Activated T-helper 9 cell treated with anti-CD3 and anti-CD28 coated beads, Interleukin-2, amount 50 U/mL, for 16 hours (primary cell): ENCODE data around the gene CTSE.
"Not testable (repeated sequence)": the region's sequence is repeated elsewhere in the genome, so short reads cannot be mapped to it uniquely, and the experiment has no call there.

Experiments used
- DNase-seq: peaks from one replicate; pipeline ENCODE4 v3.0.0-alpha.2; 2020; ENCODE audit warnings: low read depth

Gene CTSE

DNA sequence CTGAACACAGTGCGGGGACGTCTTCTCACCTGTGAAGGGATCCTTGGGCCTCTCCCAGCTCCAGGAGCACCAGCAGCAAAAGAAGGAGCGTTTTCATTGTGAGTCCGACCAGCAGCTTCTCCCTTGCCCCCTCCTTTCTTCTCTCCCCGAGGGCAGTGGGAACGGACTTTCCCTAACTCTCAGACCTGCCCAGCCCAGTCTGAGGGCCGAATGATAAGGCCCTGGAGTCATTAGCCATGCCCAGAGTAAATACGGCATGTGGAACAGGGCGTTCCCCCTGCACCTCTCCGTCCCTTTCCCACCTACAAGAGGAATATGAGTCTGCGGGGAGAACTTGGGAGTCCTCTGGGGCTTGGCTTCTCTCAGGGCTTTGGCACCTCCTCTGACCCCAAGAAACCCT lies at the start of gene CTSE:
Gene CTSE, minus strand, starts transcription at position 201 of the 400 bp plus-strand sequence. Its CDS starts 104 bp downstream, at position 97.
- DNase-seq, result no peak

DNA sequence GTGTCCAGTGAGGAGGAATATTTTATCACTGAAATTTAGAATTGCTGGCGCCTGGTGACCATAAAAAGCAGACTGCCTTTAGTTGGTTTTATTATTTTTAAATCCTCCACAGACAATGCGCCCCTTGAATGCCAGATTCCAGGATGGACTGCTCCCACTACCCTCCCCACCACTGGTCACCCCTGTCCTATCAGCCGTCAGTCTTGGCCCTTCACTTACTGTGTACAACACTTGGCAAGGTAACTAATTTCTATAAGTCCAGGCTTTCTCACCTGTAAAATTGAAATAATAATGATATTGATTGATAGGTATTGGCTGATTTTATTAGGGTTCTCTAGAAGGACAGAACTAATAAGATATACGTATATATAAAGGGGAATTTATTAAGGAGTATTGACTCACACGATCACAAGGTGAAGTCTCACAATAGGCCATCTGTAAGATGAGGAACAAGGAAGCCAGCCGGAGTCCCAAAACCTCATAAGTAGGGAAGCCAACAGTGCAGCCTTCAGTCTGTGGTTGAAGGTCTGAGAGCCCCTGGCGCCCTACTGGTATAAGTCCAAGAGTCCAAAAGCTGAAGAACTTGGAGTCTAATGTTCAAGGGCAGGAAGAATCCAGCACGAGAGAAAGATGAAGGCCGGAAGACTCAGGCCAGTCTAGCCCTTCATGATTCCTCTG lies 47.1 kb upstream of the CTSE start:
- no peak for DNase-seq

DNA sequence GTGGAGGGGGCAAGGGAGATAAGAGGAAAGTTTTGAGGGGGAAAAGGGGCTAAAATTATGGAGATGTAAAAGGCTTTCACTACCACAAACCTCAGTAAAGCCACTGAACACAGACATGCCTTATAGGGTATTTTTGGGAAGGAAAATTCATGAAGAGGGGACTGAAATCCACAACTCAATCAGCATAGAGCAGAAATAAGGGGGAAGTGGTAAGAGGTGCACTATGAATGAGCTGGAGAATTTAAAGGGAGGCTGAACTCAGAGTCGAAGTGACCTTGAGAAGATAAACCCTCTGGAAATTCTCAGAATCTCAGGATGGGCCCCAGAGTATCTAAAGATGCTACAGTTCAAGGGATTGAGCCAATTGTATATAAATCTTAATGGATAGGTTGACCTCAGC lies 44.6 kb upstream of the CTSE start:
- no peak for DNase-seq

DNA sequence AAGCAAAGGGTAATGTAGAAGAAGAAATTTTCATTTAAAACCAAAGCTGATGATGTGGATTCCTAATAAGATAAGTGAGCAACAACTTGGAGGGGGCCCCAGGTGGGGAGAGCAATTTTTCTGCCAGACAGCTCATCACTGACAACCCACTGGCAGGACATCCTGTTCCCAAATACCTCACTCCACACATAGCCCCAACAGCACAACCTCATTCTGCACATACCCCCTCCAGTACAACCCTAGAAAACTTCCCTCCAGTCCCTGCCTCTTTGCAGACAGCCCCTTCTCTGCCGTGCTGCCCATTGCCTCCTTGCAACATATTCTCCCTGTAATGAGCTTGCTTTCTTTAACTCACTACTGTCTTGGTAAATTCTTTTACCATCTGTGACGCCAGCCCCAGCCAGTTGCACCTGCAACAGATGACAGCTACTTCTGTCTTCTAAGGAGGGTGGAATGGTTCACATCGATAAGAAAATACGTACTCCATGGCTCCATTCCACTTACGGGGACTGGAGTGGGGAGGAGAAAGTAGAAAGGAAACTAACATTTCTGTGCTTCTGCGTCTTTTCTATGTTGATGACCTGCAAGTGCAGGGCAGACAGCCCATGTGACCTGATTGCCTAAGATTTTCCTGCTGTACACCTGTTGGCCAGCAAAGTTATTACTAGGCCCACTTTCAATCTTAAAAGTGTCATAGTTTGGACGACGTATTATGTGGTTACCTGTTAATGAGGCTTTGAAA lies 44.0 kb upstream of the CTSE start:
- no peak for DNase-seq

DNA sequence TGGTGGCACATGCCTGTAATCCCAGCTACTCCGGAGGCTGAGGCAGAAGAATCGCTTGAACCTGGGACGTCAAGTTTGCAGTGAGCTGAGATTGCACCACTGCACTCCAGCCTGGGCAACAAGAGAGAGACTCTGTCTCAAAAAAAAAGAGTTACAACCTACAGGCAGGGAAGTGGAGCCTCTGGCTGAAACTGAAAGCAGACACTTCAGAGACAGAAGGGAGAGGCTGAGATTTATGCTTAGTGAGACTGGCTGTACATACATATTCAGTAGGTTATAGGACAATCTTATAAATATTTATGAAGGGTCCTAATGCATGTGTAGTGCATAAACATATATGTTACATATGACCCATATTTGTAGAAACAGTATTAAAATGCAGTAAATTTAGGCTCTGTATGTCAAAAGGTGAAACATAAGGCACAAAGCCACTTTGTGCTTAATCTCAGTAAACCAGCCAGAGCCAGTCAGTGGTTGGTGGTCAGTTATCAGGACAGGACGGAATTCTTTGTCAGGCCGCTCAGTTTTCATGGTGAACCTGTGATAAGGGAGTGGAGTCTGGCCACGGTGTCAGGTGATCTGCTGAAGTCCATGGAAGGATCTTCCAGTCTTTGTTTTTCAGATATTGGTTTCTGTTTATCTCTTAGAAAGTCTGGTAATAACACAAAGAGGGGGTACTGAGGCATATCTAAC lies 42.9 kb upstream of the CTSE start:
- DNase-seq, result no peak

DNA sequence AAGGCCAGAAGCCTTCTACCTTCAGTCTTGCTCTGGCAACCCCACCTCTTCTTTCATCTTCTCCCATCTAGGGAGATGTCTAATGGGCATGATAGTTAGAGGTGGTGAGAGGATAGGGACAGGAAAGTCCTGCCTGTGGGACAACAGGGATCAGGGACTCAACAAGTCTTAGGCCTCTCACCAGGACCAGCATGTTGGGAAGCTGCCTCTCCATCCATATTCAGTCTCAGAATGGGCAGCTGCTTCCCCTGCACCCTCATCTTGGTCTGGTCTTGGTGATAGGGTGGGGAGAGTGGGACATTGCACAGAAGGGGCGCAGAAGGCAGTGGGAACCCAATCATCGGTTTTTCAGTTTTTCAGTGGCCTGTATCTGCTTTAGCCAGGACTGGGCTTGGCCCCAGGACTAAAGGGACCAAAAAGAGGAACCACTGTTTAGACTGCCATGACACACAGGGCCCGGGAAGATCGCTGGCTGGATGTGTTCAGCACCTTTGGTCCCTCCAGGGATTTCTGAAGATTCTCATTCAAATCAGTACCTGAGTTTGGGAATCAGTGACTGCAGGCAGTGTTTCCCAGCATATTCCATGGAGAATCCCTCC lies 42.0 kb upstream of the CTSE start:
- no peak for DNase-seq

DNA sequence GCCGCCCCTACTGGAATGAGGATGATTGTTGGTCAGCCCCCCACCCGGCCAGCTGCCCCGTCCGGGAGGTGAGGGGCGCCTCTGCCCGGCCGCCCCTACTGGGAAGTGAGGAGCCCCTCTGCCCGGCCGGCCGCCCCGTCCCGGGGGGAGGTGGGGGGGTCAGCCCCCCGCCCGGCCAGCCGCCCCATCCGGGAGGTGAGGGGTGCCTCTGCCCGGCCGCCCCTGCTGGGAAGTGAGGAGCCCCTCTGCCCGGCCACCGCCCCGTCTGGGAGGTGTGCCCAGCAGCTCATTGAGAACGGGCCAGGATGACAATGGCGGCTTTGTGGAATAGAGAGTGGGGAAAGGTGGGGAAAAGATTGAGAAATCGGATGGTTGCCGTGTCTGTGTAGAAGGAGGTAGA lies 40.8 kb upstream of the CTSE start:
- not testable (repeated sequence) for DNase-seq

DNA sequence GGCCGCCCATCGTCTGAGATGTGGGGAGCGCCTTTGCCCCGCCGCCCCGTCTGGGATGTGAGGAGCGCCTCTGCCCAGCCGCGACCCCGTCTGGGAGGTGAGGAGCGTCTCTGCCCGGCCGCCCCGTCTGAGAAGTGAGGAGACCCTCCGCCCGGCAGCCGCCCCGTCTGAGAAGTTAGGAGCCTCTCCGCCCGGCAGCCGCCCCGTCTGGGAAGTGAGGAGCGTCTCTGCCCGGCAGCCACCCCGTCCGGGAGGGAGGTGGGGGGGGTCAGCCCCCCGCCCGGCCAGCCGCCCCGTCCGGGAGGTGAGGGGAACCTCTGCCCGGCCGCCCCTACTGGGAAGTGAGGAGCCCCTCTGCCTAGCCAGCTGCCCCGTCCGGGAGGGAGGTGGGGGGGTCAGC lies 40.3 kb upstream of the CTSE start:
- DNase-seq, result not testable (repeated sequence)

DNA sequence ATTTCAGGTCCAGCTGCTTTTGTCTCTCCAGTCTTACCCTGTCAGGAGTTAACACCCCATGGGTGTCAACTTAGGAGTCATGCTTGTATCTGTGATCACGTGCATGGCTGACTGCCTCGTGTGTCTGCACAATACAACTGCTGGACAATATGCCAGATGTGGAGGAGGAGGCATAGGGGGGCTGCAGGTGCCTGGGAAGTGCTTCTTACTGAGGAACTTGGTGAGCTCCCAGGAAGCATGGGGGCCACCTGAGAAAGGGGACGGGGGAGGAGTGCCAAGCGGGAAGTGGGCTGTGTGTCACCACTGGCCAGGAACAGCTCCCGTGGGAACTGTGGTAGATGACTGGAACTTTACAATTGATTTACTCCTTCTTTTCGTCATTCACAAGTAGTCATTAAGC lies 38.8 kb upstream of the CTSE start:
- DNase-seq, result no peak

DNA sequence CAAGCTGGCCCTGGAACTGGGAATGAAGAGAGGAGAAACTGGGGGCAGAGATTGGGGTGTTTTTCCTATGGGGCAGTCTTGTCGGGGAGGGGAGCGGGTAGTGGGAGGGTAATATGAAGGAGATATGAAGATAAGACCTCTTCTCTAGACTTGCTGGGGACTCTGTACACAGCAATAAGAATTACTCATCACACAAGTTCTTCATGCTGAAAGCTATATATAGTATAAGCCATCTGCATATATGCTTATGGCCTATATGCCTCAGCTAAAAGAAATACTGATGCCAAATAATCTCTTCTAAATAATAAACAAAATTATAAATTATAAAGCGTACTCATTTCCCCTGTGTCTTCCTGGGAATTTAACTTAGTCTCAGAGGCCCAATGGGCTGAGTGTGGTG lies 37.1 kb upstream of the CTSE start:
- DNase-seq, result no peak

DNA sequence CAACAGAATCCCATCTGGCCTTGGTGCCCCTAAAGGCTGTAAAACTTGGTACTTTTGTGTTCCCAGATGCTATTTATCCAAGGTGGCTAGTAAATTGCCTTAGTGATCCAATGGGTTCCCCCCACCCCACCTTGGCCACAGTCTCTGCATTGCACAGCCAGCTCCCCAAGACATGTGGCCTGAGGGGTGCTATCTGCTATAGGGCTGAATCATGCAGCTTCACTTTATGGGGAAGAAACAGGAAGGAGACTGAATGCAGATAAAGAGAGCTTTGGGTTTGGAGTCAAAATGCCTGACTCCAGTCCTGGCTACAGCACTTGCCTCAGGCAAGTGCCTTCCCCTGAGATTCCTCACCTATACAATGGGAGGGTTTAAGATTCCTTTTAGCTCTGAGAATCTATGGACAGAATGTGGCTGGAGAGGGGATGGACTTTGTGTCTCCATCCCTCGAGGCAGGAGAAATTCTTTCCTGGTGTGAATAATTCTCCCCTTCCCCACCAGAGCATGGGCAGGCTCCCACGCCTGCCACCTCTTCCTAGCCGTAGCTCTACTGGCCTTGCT lies 35.7 kb upstream of the CTSE start:
- DNase-seq, result no peak

DNA sequence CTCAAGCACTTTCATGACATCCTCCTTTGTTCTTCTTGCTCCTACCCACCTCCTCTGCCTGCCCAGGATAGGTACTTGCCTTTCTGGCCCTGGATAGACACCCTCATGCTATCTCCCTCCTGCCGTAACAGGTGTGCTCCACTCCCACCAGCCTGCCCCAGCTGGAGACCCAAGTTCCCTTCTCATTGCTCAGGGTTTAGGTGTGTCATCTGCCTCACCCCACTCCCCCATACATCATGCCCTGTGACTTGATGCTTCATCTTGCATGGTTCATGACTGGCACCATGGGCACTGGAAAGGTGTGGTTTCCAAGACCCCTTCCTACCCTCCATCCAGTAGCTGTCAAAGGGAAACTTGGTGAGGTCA lies 35.2 kb upstream of the CTSE start:
- DNase-seq, result no peak

DNA sequence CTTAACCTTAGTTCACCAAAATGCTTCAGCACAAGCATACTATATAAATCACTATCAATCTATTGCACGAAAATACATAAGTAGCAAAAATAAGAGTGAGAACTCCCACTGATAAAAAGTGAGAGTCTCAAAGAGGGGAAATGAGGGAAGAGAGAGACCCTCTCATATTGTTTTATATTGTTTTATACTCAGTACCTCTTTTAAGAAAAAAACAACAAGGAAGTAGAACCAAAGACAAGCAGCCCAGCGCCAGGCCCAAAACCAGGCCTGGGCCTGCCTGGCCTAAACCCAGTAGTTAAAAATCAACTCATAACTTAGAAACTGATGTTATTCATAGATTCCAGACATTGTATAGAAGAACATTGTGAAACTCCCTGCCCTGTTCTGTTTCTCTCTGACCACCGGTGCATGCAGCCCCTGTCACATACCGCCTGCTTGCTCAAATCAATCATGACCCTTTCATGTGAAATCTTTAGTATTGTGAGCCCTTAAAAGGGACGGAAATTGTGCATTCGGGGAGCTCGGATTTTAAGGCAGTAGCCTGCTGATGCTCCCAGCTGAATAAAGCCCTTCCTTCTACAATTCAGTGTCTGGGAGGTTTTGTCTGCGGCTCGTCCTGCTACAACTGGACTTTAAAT lies 34.7 kb upstream of the CTSE start:
- DNase-seq, result not testable (repeated sequence)

DNA sequence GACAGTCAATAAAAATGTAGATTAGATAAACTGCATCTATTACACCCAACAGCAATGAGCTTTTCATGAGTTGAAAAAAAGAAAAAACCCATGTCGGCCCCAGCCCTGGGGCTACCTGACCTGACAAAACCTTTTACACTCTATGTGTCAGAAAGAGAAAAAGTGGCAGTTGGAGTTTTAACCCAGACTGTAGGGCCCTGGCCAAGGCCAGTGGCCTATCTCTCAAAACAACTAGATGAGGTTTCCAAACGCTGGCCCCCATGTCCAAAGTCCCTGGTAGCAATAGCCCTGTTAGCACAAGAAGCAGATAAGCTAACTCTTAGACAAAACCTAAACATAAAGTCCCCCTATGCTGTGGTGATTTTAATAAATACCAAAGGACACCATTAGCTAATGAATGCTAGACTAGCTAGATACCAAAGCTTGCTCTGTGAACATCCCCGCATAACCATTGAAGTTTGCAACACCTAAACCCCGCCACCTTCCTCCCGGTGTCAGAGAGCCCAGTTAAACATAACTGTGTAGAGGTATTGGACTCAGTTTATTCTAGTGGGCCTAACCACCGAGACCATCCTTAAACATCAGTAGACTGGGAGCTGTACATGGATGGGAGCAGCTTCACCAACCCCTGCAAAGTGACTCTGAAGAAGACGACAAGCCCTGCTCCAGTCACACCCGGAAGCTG lies 32.1 kb upstream of the CTSE start:
- not testable (repeated sequence) for DNase-seq

DNA sequence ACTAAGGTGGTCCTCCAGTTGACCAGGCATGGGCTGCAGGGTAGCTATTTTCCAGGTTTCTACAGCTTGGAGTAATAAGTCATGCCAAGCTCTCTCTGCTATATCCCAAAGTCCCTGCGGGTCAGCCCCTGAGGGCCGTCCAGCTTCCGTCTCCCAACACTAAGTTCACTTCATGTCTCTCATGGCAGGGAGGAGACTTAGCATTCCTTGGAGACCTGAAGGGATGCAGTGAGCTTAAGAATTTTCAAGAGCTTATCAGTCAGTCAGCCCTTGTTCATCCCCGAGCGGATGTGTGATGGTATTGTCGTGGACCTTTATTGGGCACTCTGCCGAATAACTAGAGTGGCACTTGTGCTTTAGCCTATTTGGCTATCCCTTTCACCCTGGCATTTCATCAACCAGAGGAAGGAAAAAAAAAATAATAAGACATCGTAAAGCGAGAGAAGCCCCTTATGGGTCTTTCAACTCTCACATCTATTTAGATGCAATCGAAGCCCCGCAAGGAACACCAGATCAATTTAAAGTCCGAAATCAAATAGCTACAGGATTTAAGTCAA lies 31.5 kb upstream of the CTSE start:
- not testable (repeated sequence) for DNase-seq

DNA sequence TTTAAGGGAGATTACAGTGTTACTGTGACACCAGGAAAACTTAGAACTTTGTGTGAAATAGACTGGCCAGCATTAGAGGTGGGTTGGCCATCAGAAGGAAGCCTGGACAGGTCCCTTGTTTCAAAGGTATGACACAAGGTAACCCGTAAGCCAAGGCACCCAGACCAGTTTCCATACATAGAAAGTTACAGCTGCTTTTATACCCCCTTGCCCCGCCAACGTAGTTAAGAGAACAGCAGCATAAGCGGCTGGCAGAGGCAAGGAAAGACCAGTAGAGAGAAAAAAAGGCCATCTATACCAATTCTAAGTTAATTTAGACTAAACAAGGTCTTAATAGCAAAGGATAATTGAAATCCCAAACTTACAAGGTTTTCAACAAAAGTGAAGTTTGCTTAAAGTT lies 29.9 kb upstream of the CTSE start:
- DNase-seq, result not testable (repeated sequence)

DNA sequence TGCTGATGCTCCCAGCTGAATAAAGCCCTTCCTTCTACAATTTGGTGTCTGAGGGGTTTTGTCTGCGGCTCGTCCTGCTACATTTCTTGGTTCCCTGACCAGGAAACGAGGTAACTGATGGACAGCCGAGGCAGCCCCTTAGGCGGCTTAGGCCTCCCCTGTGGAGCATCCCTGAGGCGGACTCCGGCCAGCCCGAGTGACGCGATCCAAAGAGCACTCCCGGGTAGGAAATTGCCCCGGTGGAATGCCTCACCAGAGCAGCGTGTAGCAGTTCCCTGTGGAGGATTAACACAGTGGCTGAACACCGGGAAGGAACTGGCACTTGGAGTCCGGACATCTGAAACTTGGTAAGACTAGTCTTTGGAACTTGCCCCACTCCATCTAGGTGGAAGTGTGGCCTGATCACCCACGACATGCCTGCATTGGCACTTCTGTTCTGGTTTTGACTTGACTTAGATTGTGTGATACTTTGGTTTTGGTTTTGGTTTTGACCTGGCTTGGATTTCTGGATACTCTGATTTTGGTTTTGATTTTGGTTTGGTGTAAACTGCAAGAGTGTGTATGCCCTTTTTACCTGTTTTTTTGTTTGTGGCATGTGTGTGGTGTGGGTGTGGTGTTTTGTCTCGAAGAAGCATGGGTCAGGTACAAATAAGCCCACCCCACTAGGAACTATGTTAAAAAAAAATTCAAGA lies 29.4 kb upstream of the CTSE start, which contains the start of gene RHEX:
Gene RHEX, plus strand, starts transcription at position 255 of the 692 bp plus-strand sequence. CDS start 44,656 bp downstream, outside the sequence.
- DNase-seq, result not testable (repeated sequence)

DNA sequence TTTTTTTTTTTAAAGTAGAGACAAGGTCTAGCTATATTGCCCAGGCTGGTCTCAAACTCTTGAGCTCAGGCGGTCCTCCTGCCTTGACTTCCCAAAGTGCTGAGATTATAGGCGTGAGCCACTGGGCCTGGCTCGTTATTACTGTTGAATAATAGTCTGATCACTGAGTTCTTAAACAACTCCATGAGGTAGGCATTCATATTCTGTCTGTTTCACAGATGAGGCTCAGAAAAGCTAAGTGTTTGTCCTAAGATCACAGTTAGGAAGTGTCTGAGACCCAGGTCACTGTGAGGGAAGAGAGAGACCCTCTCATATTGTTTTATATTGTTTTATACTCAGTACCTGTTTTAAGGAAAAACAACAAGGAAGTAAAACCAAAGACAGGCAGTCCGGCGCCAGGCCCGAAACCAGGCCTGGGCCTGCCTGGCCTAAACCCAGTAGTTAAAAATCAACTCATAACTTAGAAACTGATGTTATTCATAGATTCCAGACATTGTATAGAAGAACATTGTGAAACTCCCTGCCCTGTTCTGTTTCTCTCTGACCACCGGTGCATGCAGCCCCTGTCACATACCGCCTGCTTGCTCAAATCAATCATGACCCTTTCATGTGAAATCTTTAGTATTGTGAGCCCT lies 28.7 kb upstream of the CTSE start:
- not testable (repeated sequence) for DNase-seq

DNA sequence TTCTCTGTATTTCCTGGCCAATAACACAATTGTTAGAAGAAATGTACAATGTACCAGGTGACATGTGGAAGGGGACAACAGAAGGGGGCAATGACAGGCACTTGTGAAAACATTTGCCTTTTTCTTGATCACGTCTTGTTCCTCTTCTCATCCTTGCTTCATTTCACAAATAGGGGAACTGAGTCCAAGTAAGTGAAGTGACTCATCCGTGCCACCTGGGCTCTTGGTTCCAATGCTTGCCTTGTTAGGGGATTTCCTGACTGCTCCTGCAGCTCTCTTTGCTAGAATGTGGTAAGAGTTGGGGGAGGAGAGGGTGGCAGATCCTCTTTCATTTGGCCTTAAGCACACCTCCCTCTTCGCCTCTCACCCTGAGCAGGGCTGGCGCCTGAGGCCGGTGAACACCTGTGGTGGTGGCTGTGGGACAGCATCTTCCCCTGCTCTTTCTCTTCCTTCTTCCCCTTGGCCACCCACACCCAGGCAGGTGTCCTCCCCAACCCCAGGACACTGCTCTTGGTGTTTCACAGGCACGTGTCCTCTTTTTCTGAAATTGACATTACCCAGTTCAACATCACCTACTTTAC lies 27.1 kb upstream of the CTSE start:
- peak; percentile 16 for DNase-seq
